HCT116 (cell line): ENCODE results near the gene GAL. TPM values are rescaled to one million over a fixed set of nuclear protein-coding genes. Genes with fewer than 3 reads are reported as not detected.
"Not testable (repeated sequence)": the region's sequence is repeated elsewhere in the genome, so short reads cannot be mapped to it uniquely, and the experiment has no call there.

Experiments used
- ATAC-seq: fragments of 200-7000 bp; cut with Tn5 transposase; 2 replicates; pipeline ENCODE4 v1.9.1; 2020; ENCODE audit warnings: mild to moderate bottlenecking, moderate library complexity
- Bru-seq: library from RNA; stranded (reverse); fragments of 400-500 nt; gene quantifications from one replicate; lab custom pipeline; 2021; lab: Mats Ljungman, UMichigan
- BruChase-seq, 2 experiments: library from RNA; stranded (reverse); fragments of 400-500 nt; gene quantifications; one replicate each; lab custom pipeline; 2021; lab: Mats Ljungman, UMichigan
- BruUV-seq: library from RNA; stranded (reverse); fragments of 400-500 nt; replicated peaks from 2 replicates; lab custom pipeline; 2021; lab: Mats Ljungman, UMichigan
- CTCF ChIA-PET: fragments of 300-600 bp; sonication (Branson Sonifier 250); formaldehyde crosslinking; loops from one replicate; lab custom pipeline; 2021; ENCODE audit warnings: antibody characterized with exemption; lab: Charles Lee
- POLR2A ChIA-PET: fragments of 300-600, 350-600 bp; sonication (Branson Sonifier 250); formaldehyde crosslinking; loops from one replicate; lab custom pipeline; 2021; ENCODE audit warnings: antibody characterized with exemption; lab: Charles Lee
- RAD21 ChIA-PET, 2 experiments: fragments of 300-600 bp; sonication (Branson Sonifier 250); formaldehyde crosslinking; loops; one replicate each; lab custom pipeline; 2023; ENCODE audit warnings: low total read pairs in 2 of 2; ENCODE audit not compliant: uncharacterized antibody in 2 of 2, unreplicated experiment in 2 of 2, low non-redundant PET in 1 of 2; lab: Charles Lee
- DNase-seq: peaks from one replicate; pipeline ENCODE4 v3.0.0-alpha.2; 2010; ENCODE audit warnings: low read depth, low spot score
- H2AFZ ChIP-seq: fragments of 200-600 bp; shearing (Covaris generic), sonication (generic); 2 replicates; pipeline ENCODE4 v1.6.1; 2017; ENCODE audit warnings: low read depth, mixed run types, mixed read lengths, antibody characterized with exemption, low read length; ENCODE audit not compliant: poor library complexity, severe bottlenecking
- H3K27ac ChIP-seq: 2 replicates; pipeline ENCODE4 v1.5.1; 2012; ENCODE audit warnings: low read depth, low read length
- H3K27me3 ChIP-seq: fragments of 200-600 bp; sonication (generic); 2 replicates; pipeline ENCODE4 v1.6.1; 2016; ENCODE audit warnings: mixed run types, low read length, mixed read lengths; ENCODE audit not compliant: insufficient read depth
- H3K36me3 ChIP-seq, 2 experiments: fragments of 200-500 bp in 1 of 2; fragments of 200-600 bp in 1 of 2; sonication (Bioruptor generic) in 1 of 2; sonication (generic) in 1 of 2; 2 replicates each; pipeline versions ENCODE4 v1.5.1 to v1.6.1; 2014 to 2016; ENCODE audit warnings: low read length in 2 of 2, inconsistent platforms in 1 of 2, mixed read lengths in 1 of 2, mixed run types in 1 of 2; ENCODE audit not compliant: insufficient read depth in 2 of 2, control insufficient read depth in 1 of 2
- H3K4me1 ChIP-seq, 2 experiments: fragments of 200-600 bp in 1 of 2; sonication (generic) in 1 of 2; 2 replicates each; pipeline versions ENCODE4 v1.5.1 to v1.6.1; 2012 to 2017; ENCODE audit warnings: low read length in 2 of 2, inconsistent platforms in 1 of 2, mild to moderate bottlenecking in 1 of 2, mixed read lengths in 1 of 2, mixed run types in 1 of 2, moderate library complexity in 1 of 2; ENCODE audit not compliant: insufficient read depth in 2 of 2, control insufficient read depth in 1 of 2
- H3K4me2 ChIP-seq: fragments of 200-600 bp; sonication (generic); 2 replicates; pipeline ENCODE4 v1.6.1; 2017; ENCODE audit warnings: mixed run types, low read length, mixed read lengths
- H3K4me3 ChIP-seq, 2 experiments: fragments of 200-600 bp in 1 of 2; sonication (generic) in 1 of 2; replicated peaks in 1 of 2; 2 replicates each; pipeline ENCODE4 v1.5.1; 2011 to 2016; ENCODE audit warnings: low read length in 2 of 2, control low read depth in 1 of 2, low read depth in 1 of 2, mild to moderate bottlenecking in 1 of 2, mixed read lengths in 1 of 2, mixed run types in 1 of 2
- H3K79me2 ChIP-seq: fragments of 200-600 bp; sonication (generic); 2 replicates; pipeline ENCODE4 v1.6.1; 2017; ENCODE audit warnings: mild to moderate bottlenecking, mixed run types, low read length, moderate library complexity, mixed read lengths; ENCODE audit not compliant: insufficient read depth
- H3K9ac ChIP-seq: fragments of 200-600 bp; sonication (generic); 2 replicates; pipeline ENCODE4 v1.6.1; 2016; ENCODE audit warnings: low read length, mixed read lengths
- H3K9me2 ChIP-seq: fragments of 200-600 bp; sonication (generic), shearing (Covaris generic); 2 replicates; pipeline ENCODE4 v1.6.1; 2017; ENCODE audit warnings: mixed run types, mild to moderate bottlenecking, moderate library complexity; ENCODE audit not compliant: insufficient read depth
- H3K9me3 ChIP-seq, 2 experiments: fragments of 200-500 bp in 1 of 2; fragments of 200-600 bp in 1 of 2; sonication (Bioruptor generic) in 1 of 2; sonication (generic) in 1 of 2; 2 replicates each; pipeline ENCODE4 v1.6.1; 2014 to 2017; ENCODE audit warnings: low read length in 2 of 2, mixed read lengths in 2 of 2, inconsistent platforms in 1 of 2, low read depth in 1 of 2, mild to moderate bottlenecking in 1 of 2, mixed run types in 1 of 2, moderate library complexity in 1 of 2; ENCODE audit not compliant: control insufficient read depth in 1 of 2, insufficient read depth in 1 of 2
- H4K20me1 ChIP-seq: fragments of 200-600 bp; sonication (generic), shearing (Covaris generic); 2 replicates; pipeline ENCODE4 v1.6.1; 2017; ENCODE audit warnings: mixed run types, mild to moderate bottlenecking, moderate library complexity; ENCODE audit not compliant: insufficient read depth
- EGR1 ChIP-seq: IDR thresholded peaks from 2 replicates; pipeline ENCODE4 v1.6.1; 2012; ENCODE audit warnings: low read depth
- POLR2A ChIP-seq: IDR thresholded peaks from 2 replicates; pipeline ENCODE4 v1.7.0; 2011; ENCODE audit warnings: borderline replicate concordance; ENCODE audit not compliant: insufficient read depth, insufficient read length; ENCODE audit errors: extremely low read depth
- POLR2AphosphoS5 ChIP-seq: IDR thresholded peaks from 2 replicates; pipeline ENCODE4 v1.6.1; 2011; ENCODE audit warnings: mild to moderate bottlenecking, low read depth, low read length, moderate library complexity
- TCF7L2 ChIP-seq: IDR thresholded peaks from 2 replicates; pipeline ENCODE4 v1.7.0; 2011; ENCODE audit warnings: borderline replicate concordance, inconsistent platforms; ENCODE audit not compliant: insufficient read depth, insufficient read length; ENCODE audit errors: extremely low read depth
- ZFX ChIP-seq: fragments of 450-650 bp; IDR thresholded peaks from 2 replicates; pipeline ENCODE4 v1.6.1; 2017
- intact Hi-C: fragments of 100-400 bp; cut with micrococcal nuclease; formaldehyde crosslinking; loops from 2 replicates; pipeline ENCODE4 v1.10.0; 2022
- long read RNA-seq: library from polyadenylated mRNA; unstranded; transcript quantifications from one replicate; pipeline ENCODE4 v2.0.0, GENCODE V29; 2021; ENCODE audit not compliant: unreplicated experiment
- polyA plus RNA-seq: library from polyadenylated mRNA; unstranded; fragments of >200 nt; gene quantifications from 2 replicates; pipeline ENCODE4 v1.2.1, GENCODE V29; 2012; ENCODE audit warnings: missing spikeins
- total RNA-seq: library from RNA; stranded (reverse); gene quantifications from one replicate; pipeline ENCODE4 v1.2.1, GENCODE V29; 2021; ENCODE audit not compliant: unreplicated experiment
- TF ChIP-seq, protein P1 (sequence below): IDR thresholded peaks from 2 replicates; pipeline ENCODE4 v1.6.1; 2012

GAL gene
- 83.1 TPM for total RNA-seq
- 86.8 and 118 TPM in 2 replicates for polyA plus RNA-seq
- percentile 69 among the genes with signal in this experiment for Bru-seq, nascent RNA
- percentile 74 among the genes with signal in this experiment for BruChase-seq, experiment 1, labeled RNA remaining after a 6-hour chase
- percentile 55 among the genes with signal in this experiment for BruChase-seq, experiment 2, labeled RNA remaining after a 2-hour chase
- long read RNA-seq, transcript GAL-201 (6 exons, 818 nt), result major isoform, 81 of 95 reads
- long read RNA-seq, partial matches to known transcripts, result 5 of 95 reads
- long read RNA-seq, other reads (novel, unspliced or antisense), result 9 of 95 reads

GRCh38 chr11:68684385-68685356 is at the start of gene GAL:
Gene GAL, plus strand, starts transcription at chr11:68684544. Its CDS starts 380 bp downstream, at chr11:68684924.
- Histone ChIP-seq H2AFZ (no peak within 1 kb of the TSS), H3K27ac (peak within 1 kb of the TSS; percentile 52; the same call in 1 of the 2 replicates), H3K9me2 (no peaks in the 10 kb centered on the region), H3K4me2 (peak within 1 kb of the TSS; percentile 90), H3K4me1 (peaks cover 5 to 34% of the 10 kb centered on the region in 2 experiments; a peak in 3 of 4 replicates), H3K79me2 (peaks cover 10% of the 10 kb centered on the region; the same call in 1 of the 2 replicates), H3K27me3 (no peaks in the 10 kb centered on the region), H3K4me3 (peak within 1 kb of the TSS; percentile 72 to 88), H3K36me3 (peaks cover 0 to 17% of the 10 kb centered on the region in 2 experiments; a peak in 1 of 4 replicates), H4K20me1 (no peaks in the 10 kb centered on the region), H3K9me3 (no peaks in the 10 kb centered on the region), H3K9ac (peak within 1 kb of the TSS; percentile 94)
- POLR2A ChIA-PET, result no interaction called here
- RAD21 ChIA-PET, result no interaction called here
- ATAC-seq, result peak; percentile 88
- no peak for TF ChIP-seq EGR1
- peak; percentile 79; the same call in 1 of the 2 replicates for TF ChIP-seq ZFX
- TF ChIP-seq, protein P1, sequence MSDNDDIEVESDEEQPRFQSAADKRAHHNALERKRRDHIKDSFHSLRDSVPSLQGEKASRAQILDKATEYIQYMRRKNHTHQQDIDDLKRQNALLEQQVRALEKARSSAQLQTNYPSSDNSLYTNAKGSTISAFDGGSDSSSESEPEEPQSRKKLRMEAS, result peak; percentile 87
- TF ChIP-seq TCF7L2, result no peak
- TF ChIP-seq POLR2A, result peak; percentile 67
- peak; percentile 77 for TF ChIP-seq POLR2AphosphoS5
- DNase-seq, result no peak
- CTCF ChIA-PET, result no interaction called here
- intact Hi-C loops, result no loop called here
- BruUV-seq, result no TSS peak

GRCh38 chr11:68634606-68635005 is 49.7 kb upstream of the GAL start:
- H3K4me2 ChIP-seq, RAD21 ChIA-PET, H3K9me3 ChIP-seq, BruUV-seq, ATAC-seq, H3K27ac ChIP-seq, H3K79me2 ChIP-seq, H3K9me2 ChIP-seq, H3K4me3 ChIP-seq, POLR2A ChIA-PET, H3K36me3 ChIP-seq, intact Hi-C loops, CTCF ChIA-PET, H4K20me1 ChIP-seq, H3K27me3 ChIP-seq, H3K9ac ChIP-seq, H3K4me1 ChIP-seq, H2AFZ ChIP-seq, DNase-seq: not testable (repeated sequence)

GRCh38 chr11:68635172-68635571 is 49.2 kb upstream of the GAL start:
- POLR2A ChIA-PET, result not testable (repeated sequence)

More at GRCh38 chr11:68635172-68635571, 49.2 kb upstream of the GAL start:
- RAD21 ChIA-PET, H3K9me2 ChIP-seq, H3K4me1 ChIP-seq, BruUV-seq, CTCF ChIA-PET, intact Hi-C loops, H3K27ac ChIP-seq, H3K4me3 ChIP-seq, ATAC-seq, H3K9ac ChIP-seq, H3K9me3 ChIP-seq, DNase-seq, H3K4me2 ChIP-seq, H3K79me2 ChIP-seq, H4K20me1 ChIP-seq, H3K27me3 ChIP-seq, H3K36me3 ChIP-seq, H2AFZ ChIP-seq: not testable (repeated sequence)
